PC-3 (cell line): Measurements from ENCODE around the gene NHERF2. TPM values are rescaled to one million over a fixed set of nuclear protein-coding genes. Genes with fewer than 3 reads are reported as not detected.

Experiments used
- ATAC-seq: fragments of 200-7000 bp; cut with Tn5 transposase; 2 replicates; pipeline ENCODE4 v1.9.1; 2020; ENCODE audit warnings: mild to moderate bottlenecking, moderate library complexity
- BruUV-seq: library from RNA; stranded (reverse); fragments of 400-500 nt; replicated peaks from 2 replicates; lab custom pipeline; 2021; lab: Mats Ljungman, UMichigan
- CTCF ChIA-PET: fragments of 300-600 bp; sonication (Branson Sonifier 250); formaldehyde crosslinking; loops from one replicate; lab custom pipeline; 2022; ENCODE audit warnings: antibody characterized with exemption; lab: Charles Lee
- POLR2A ChIA-PET: fragments of 300-600 bp; sonication (Branson Sonifier 250); formaldehyde crosslinking; loops from one replicate; lab custom pipeline; 2022; ENCODE audit warnings: antibody characterized with exemption; ENCODE audit not compliant: unreplicated experiment; lab: Charles Lee
- DNase-seq: peaks from one replicate; pipeline ENCODE4 v3.0.0-alpha.2; 2015
- H2AFZ ChIP-seq: fragments of 300-600 bp; sonication (generic); 2 replicates; pipeline ENCODE4 v1.6.0; 2016; ENCODE audit warnings: antibody characterized with exemption, low read length
- H3F3A ChIP-seq: fragments of 300-600 bp; sonication (generic); one replicate; pipeline ENCODE4 v1.6.0; 2017; ENCODE audit warnings: antibody characterized with exemption, low read length, control low read depth, mild to moderate bottlenecking; ENCODE audit not compliant: unreplicated experiment
- H3K27ac ChIP-seq: fragments of 300-600 bp; sonication (generic); 2 replicates; pipeline ENCODE4 v1.5.1; 2016; ENCODE audit warnings: mild to moderate bottlenecking, low read length
- H3K27me3 ChIP-seq: fragments of 300-600 bp; sonication (generic); 2 replicates; pipeline ENCODE4 v1.6.1; 2016; ENCODE audit warnings: low read length, mixed read lengths
- H3K36me3 ChIP-seq: fragments of 300-600 bp; sonication (generic); 2 replicates; pipeline ENCODE4 v1.6.1; 2016; ENCODE audit warnings: low read depth, mixed run types, low read length, mixed read lengths
- H3K4me1 ChIP-seq: fragments of 300-600 bp; sonication (generic); 2 replicates; pipeline ENCODE4 v1.5.1; 2016; ENCODE audit warnings: low read length; ENCODE audit not compliant: insufficient read depth
- H3K4me2 ChIP-seq: fragments of 300-600 bp; sonication (generic); 2 replicates; pipeline ENCODE4 v1.6.0; 2016; ENCODE audit warnings: low read length
- H3K4me3 ChIP-seq: fragments of 300-600 bp; sonication (generic); 2 replicates; pipeline ENCODE4 v1.5.1; 2016; ENCODE audit warnings: mild to moderate bottlenecking, low read length, mixed read lengths
- H3K79me2 ChIP-seq: fragments of 300-600 bp; sonication (generic); 2 replicates; pipeline ENCODE4 v1.6.1; 2017; ENCODE audit warnings: low read length, mixed read lengths
- H3K9ac ChIP-seq: fragments of 300-600 bp; sonication (generic); 2 replicates; pipeline ENCODE4 v1.6.0; 2016; ENCODE audit warnings: mild to moderate bottlenecking, low read length
- H3K9me2 ChIP-seq: fragments of 300-600 bp; sonication (generic); replicated peaks from 2 replicates; pipeline ENCODE4 v1.6.1; 2016; ENCODE audit warnings: mixed run types, low read length, mixed read lengths
- H3K9me3 ChIP-seq: fragments of 300-600 bp; sonication (generic); 2 replicates; pipeline ENCODE4 v1.6.1; 2016; ENCODE audit warnings: low read length, mixed read lengths
- H4K20me1 ChIP-seq: fragments of 300-600 bp; sonication (generic); 2 replicates; pipeline ENCODE4 v1.6.1; 2016; ENCODE audit warnings: low read length, mixed read lengths
- EZH2 ChIP-seq: fragments of 300-600 bp; sonication (generic); IDR thresholded peaks from one replicate; pipeline ENCODE4 v1.6.1; 2017; ENCODE audit warnings: antibody characterized with exemption, mild to moderate bottlenecking, low read length; ENCODE audit not compliant: unreplicated experiment
- EZH2phosphoT487 ChIP-seq: fragments of 300-600 bp; sonication (generic); IDR thresholded peaks from 2 replicates; pipeline ENCODE4 v1.6.1; 2018; ENCODE audit warnings: mild to moderate bottlenecking, antibody characterized with exemption, low read length, borderline replicate concordance
- intact Hi-C: fragments of 100-400 bp; cut with micrococcal nuclease; formaldehyde crosslinking; loops from 2 replicates; pipeline ENCODE4 v1.9.0; 2023
- total RNA-seq: library from RNA; depleted of rRNA; stranded (reverse); fragments of >200 nt; gene quantifications from 2 replicates; pipeline ENCODE4 v1.2.3, GENCODE V29; 2014
- TF ChIP-seq, protein P1 (sequence below): fragments of 300-600 bp; sonication (generic); conservative IDR thresholded peaks from 2 replicates; pipeline ENCODE4 v1.5.1; 2017; ENCODE audit warnings: antibody characterized with exemption, low read depth, mild to moderate bottlenecking, low read length

Gene NHERF2
- total RNA-seq, 1 experiment from 2014 or later, result 145 TPM

DNA sequence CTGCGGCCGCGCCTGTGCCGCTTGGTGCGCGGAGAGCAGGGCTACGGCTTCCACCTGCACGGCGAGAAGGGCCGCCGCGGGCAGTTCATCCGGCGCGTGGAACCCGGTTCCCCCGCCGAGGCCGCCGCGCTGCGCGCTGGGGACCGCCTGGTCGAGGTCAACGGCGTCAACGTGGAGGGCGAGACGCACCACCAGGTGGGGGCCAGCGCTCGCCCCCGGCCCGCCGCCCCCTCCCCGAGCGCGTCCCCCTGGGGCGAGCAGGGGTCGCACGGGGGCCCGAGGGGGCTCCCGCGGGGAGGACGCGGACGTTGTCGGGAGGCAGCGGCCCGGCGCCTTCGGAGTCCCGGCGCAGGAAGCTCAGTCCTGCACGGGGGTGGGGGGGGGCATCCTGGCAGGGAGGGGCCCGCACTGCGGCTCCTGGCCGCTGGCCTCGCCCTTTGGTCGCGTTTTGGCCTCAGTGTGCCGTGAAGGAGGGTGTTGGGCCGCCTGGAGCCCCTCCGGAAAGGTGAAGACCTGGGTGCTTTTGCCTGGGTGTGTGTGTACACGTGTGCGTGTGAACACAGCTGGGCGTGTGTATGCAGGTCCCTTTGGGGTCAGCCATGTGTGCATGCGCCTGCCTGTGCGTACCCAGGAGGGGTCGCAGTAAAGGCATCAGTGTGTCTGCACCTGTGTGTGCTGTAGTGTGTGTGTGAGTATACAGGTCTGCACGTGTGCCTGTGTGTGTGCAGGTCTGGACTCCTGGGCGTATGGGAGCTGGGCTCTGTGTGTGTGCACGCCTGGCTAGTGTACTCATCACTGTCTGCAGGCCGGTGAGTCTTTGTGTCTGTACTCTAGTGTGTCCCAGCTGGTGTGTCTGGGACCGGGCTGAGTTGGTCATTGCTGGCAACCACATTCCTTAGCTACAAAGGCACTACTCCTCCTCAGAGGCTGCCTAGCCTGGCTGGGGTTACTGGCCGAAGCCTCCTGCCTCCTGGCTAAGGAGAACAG lies 615 bp downstream of the NHERF2 start:
- Histone ChIP-seq H3K79me2 (peaks cover 29% of the 10 kb centered on the region), H3F3A (no peaks in the 10 kb centered on the region), H3K4me2 (peak overlapping the region; percentile 99), H4K20me1 (no peaks in the 10 kb centered on the region), H3K9ac (peak overlapping the region; percentile 77), H2AFZ (0 out of 2 replicates have a peak overlapping the region, but pooled peaks have one; percentile 48), H3K27me3 (no peaks in the 10 kb centered on the region), H3K4me1 (peaks cover 24% of the 10 kb centered on the region), H3K9me2 (no peaks in the 10 kb centered on the region), H3K4me3 (peak overlapping the region; percentile 87), H3K36me3 (no peaks in the 10 kb centered on the region), H3K27ac (peak overlapping the region; percentile 56), H3K9me3 (no peaks in the 10 kb centered on the region)
- BruUV-seq, result TSS peak; percentile 61
- DNase-seq (peak; percentile 43), ATAC-seq (peak; percentile 12)
- no peak for TF ChIP-seq EZH2phosphoT487
- no peak for TF ChIP-seq EZH2
- TF ChIP-seq, protein P1, sequence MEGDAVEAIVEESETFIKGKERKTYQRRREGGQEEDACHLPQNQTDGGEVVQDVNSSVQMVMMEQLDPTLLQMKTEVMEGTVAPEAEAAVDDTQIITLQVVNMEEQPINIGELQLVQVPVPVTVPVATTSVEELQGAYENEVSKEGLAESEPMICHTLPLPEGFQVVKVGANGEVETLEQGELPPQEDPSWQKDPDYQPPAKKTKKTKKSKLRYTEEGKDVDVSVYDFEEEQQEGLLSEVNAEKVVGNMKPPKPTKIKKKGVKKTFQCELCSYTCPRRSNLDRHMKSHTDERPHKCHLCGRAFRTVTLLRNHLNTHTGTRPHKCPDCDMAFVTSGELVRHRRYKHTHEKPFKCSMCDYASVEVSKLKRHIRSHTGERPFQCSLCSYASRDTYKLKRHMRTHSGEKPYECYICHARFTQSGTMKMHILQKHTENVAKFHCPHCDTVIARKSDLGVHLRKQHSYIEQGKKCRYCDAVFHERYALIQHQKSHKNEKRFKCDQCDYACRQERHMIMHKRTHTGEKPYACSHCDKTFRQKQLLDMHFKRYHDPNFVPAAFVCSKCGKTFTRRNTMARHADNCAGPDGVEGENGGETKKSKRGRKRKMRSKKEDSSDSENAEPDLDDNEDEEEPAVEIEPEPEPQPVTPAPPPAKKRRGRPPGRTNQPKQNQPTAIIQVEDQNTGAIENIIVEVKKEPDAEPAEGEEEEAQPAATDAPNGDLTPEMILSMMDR, result 0 out of 2 replicates have a peak, but pooled peaks have one; percentile 17
- intact Hi-C loops, result no loop called here
- ChIA-PET CTCF (interaction anchor here (0.7 to 1.5 kb wide), 2 partner anchors 23 to 29 kb away, joined by 3 to 4 read pairs; no protein-coding TSS in a partner anchor), POLR2A (no interaction called here)

GRCh38 chr16:2028146-2028545 lies 1.4 kb downstream of the NHERF2 start:
- H3K36me3 ChIP-seq, result no peaks in the 10 kb centered on the region
- peaks cover 26% of the 10 kb centered on the region for H3K4me1 ChIP-seq
- H3K4me3 ChIP-seq, result peak overlapping the region; percentile 87
- no peaks in the 10 kb centered on the region for H3K27me3 ChIP-seq
- H3K9me3 ChIP-seq, result no peaks in the 10 kb centered on the region
- ChIA-PET POLR2A (no interaction called here), CTCF (interaction anchor here (0.7 to 1.5 kb wide), 2 partner anchors 24 to 28 kb away, joined by 3 to 4 read pairs; no protein-coding TSS in a partner anchor)
- no peaks in the 10 kb centered on the region for H4K20me1 ChIP-seq
- H3K4me2 ChIP-seq, result peak overlapping the region; percentile 99
- peak overlapping the region; percentile 77 for H3K9ac ChIP-seq
- no peaks in the 10 kb centered on the region for H3K9me2 ChIP-seq
- DNase-seq, result no peak
- peak overlapping the region; percentile 56; the same call in 1 of the 2 replicates for H3K27ac ChIP-seq
- H2AFZ ChIP-seq, result no peak overlapping the region
- TF ChIP-seq, protein P1, result no peak
- TF ChIP-seq EZH2phosphoT487 (no peak), EZH2 (no peak)
- ATAC-seq, result no peak
- BruUV-seq, result no TSS peak
- peaks cover 30% of the 10 kb centered on the region for H3K79me2 ChIP-seq
- H3F3A ChIP-seq, result no peaks in the 10 kb centered on the region
- intact Hi-C loops, result no loop called here
